T-helper 2 cell (primary cell): ENCODE results near the gene AP2S1.

Source experiments
- DNase-seq, 5 experiments: peaks; one replicate each; pipeline versions ENCODE4 v3.0.0 to v3.0.0-alpha.2; 2012 to 2022

The AP2S1 gene

DNA sequence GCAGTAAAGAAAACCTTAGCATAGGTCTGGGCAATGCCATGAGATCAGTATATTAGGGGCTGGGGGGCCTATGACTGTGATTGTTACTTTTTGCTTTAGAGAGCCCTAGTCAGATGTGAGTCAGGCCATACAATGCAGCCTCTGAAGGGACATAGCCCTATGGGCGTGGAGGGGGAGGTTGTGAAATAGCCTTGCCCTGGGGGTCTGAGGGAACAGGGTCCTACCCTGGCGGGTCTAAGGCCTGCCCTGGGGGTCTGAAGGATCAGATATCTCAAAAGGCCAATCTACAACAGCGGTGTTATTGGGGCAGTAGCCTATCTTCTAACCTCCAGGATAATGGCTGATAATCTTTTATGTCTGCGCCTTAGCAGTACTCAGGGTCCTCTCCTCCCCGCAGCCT lies 48.5 kb downstream of the AP2S1 start:
- no peak for DNase-seq

DNA sequence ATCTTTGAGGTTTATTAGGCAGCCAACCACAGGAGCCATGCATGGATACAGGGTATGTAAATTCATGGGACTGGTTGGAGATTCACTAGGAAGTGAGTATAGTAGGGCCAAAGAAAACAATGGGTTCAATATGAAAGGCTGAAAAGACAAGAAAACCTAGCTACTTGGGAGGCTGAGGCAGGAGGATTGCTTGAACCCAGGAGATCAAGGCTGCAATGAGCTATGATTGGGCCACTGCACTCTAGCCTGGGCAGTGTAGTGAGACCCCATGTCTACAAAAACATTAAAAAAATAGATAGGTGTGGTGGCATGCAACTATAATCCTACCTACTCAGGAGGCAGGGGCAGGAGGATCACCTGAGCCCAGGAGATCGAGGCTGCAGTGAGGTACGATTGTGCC lies 51.9 kb downstream of the AP2S1 start:
- DNase-seq, result no peak

DNA sequence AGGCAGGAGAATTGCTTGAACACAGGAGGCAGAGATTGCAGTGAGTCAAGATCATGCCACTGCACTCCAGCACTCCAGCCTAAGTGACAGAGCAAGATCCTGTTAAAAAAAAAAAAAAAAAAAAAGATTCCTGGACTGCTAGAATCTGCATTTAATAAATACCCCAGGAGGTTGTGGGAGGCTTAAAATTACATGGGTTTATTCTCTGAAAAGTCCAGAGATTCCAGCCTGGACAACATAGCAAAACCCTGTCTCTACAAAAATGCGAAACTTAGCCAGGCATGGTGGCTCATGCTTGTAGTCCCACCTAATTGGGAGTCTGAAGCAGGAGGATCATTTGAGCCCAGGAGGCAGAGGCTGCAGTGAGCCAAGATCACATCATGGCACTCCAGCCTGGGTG lies 52.8 kb downstream of the AP2S1 start:
- DNase-seq, result no peak

DNA sequence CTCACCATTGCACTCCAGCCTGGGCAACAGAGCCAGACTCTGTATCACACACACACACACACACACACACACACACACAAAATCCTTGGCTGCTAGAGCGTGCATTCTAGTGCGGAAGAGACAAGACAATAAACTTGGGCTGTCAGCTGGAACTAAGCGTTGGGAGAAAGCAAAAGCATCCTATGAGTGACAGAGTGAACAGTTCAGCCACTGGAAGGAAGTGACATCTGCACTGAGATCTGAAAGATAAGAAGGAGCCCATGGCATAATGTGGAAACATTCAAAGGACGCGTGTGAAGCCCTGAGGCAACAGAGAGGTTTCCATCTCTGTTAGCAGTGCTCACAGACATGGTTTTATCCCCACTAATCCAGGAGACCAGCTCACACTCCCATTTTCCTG lies 58.7 kb downstream of the AP2S1 start:
- DNase-seq, result peak in 2 of 5 experiments; percentile 40 to 92

DNA sequence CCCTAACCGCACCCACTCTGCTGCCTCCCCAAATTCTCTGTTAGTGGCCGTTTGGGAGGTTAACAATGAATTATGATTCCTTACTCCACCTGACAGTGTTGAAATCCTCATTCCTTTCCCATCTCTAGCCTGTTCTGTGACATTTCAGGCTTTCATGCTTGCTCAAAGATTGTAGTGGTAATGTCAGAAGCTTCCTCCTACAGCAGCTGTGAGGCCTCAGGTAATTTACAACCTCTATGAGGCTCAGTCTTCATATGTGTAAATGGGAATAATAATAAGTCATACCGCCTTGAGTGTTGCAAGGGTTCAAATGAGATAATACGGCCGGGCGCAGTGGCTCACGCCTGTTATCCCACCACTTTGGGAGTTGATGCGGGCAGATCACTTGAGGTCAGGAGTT lies 61.3 kb downstream of the AP2S1 start:
- no peak for DNase-seq

DNA sequence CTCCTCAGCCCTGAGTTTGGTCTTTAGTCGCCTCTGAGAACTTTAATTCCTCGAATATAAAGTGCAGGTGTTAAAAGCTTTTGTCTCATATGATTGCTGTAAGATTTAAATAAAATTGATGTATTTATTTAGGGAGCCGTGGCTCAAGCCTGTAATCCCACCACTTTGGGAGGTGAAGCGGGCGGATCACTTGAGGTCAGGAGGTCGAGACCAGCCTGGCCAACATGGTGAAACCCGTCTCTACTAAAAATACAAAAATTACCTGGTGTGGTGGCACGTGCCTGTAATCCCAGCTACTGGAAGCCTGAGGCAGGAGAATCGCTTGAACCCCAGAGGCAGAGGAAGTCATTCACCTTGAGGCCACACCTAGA lies 61.7 kb downstream of the AP2S1 start:
- DNase-seq, result no peak

DNA sequence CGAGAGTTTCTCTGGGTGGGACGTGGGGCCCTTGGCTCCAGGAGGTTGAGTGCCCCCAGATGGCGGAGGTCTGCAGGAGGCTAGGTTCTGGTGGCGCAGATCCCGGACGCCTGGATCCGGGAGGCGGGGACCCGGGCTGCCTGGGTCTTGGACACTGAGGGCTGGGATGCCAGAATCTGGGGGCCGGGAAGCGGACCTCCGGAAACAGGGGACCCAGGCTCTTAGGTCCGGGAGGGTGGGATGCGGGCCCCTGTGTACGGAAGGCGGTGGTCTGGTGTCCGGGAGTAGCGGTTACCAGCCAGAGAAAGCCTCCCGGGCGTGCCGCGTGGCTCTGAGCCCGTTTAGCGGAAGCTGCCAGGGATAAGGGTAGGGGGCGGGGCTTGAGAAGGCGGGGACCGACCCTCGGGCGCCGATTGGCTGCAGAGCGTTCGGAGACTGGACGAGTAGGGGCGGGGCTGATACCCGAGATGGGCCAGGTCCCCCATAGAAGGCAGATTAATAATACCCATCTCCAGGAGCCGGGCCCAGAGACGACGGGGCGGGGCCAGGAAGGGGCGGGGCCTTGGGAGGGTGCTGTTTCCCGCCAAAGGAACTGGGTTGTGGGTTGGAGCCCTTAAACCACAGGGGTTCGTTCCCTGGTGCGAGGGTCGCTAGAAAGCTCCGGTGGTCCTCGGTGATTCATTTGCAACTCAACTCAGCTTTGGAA lies 62.2 kb downstream of the AP2S1 start, which contains the start of gene SLC1A5:
Gene SLC1A5, minus strand, starts transcription at position 333 of the 706 bp plus-strand sequence. CDS start 629 bp downstream, outside the sequence.
- peak; percentile 93 to 99 (median 98) for DNase-seq
